GM12875 (cell line): ENCODE data around the gene AGAP3.

Experiments used
- H3K4me3 ChIP-seq: one replicate; pipeline ENCODE4 v1.5.1; 2011; ENCODE audit warnings: low read depth, low read length, control low read depth
- TF ChIP-seq, protein P1 (sequence below): IDR thresholded peaks from 2 replicates; pipeline ENCODE4 v1.5.1; 2011; ENCODE audit warnings: low read depth, mild to moderate bottlenecking, control low read depth, inconsistent platforms, low read length, moderate library complexity, borderline replicate concordance; ENCODE audit not compliant: insufficient read depth

The AGAP3 gene

DNA sequence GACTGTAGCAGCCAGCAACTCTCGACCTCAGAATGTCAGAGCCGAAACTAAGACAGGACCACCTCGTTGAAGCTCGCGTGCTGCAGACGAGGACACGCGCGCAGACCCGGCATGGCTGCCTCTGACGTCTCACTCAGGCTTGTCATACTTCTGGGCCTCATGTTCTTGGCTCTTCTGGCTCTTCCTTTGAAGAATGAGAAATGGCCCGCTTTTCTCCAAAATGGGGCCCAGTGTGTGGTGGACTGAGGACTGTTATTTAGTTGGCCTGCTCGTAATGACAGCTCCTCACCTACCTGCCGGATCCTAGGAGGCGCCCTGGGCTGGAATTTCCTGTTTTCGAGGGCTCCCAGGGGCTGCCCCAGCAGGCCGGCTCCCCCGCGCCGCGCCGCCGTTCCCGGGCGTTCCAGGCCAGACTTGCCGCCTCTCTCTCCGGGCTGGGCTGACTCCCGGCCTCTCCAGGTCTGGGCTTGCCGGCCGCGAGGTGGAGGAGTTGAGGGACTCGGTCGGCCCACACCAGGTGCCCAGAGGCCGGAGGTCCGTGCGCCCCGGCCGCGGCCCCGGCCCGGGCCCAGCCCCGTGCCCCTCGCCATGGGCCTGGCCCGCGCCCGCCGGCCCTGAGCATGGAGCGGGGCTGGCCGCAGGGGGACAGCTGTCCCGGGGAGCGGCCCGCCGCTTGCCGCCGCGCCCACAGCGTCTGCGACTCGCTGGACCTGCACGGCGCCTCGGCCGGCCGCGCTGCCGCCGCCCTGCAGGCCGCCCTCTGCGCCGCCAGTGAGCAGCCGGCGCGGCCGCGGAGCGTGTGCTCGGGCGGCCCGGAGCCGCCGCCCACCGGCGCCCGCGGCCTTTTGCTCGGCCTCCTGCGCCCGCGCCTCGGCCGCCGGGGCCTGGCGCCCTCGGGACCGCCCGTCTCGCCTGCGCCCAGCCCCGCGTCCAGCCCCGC, 28.1 kb downstream of the AGAP3 start:
- H3K4me3 ChIP-seq = no peak overlapping the region
- TF ChIP-seq, protein P1, sequence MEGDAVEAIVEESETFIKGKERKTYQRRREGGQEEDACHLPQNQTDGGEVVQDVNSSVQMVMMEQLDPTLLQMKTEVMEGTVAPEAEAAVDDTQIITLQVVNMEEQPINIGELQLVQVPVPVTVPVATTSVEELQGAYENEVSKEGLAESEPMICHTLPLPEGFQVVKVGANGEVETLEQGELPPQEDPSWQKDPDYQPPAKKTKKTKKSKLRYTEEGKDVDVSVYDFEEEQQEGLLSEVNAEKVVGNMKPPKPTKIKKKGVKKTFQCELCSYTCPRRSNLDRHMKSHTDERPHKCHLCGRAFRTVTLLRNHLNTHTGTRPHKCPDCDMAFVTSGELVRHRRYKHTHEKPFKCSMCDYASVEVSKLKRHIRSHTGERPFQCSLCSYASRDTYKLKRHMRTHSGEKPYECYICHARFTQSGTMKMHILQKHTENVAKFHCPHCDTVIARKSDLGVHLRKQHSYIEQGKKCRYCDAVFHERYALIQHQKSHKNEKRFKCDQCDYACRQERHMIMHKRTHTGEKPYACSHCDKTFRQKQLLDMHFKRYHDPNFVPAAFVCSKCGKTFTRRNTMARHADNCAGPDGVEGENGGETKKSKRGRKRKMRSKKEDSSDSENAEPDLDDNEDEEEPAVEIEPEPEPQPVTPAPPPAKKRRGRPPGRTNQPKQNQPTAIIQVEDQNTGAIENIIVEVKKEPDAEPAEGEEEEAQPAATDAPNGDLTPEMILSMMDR = no peak

- TF ChIP-seq, protein P1 = no peak
- no peak overlapping the region for H3K4me3 ChIP-seq
Measured at GRCh38 chr7:151115121-151115835, 29.0 kb downstream of the AGAP3 start.

DNA sequence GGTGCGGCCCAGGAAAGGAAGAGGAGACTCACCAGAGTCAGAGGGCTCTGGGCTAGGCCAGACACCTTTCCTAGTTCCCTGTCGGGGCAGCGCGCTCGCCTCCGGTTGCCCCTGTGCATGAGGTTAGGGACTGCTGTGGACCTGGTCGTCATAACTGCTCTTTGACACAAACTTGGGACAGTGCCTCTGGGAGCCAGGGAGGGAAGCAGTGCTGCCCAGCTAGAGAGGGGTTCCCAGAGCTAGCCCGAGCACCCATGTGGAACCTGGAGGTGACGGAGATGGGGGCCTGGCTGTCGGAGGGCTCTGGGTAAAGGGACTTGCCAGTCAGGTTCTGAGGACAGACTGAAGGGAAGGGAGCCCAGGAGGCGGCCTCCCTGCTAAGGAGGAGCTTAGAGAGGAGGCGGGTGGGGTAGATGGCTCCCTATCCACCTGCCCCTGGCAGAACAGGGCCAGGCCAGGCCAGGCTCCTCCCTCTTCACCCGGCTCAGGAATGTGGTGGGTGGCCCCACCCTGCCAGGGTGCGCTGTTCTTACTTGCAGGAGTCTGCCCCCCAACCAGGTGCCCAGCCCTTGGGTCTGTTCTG, 29.7 kb downstream of the AGAP3 start:
- TF ChIP-seq, protein P1 = no peak
- H3K4me3 ChIP-seq = no peak overlapping the region

DNA sequence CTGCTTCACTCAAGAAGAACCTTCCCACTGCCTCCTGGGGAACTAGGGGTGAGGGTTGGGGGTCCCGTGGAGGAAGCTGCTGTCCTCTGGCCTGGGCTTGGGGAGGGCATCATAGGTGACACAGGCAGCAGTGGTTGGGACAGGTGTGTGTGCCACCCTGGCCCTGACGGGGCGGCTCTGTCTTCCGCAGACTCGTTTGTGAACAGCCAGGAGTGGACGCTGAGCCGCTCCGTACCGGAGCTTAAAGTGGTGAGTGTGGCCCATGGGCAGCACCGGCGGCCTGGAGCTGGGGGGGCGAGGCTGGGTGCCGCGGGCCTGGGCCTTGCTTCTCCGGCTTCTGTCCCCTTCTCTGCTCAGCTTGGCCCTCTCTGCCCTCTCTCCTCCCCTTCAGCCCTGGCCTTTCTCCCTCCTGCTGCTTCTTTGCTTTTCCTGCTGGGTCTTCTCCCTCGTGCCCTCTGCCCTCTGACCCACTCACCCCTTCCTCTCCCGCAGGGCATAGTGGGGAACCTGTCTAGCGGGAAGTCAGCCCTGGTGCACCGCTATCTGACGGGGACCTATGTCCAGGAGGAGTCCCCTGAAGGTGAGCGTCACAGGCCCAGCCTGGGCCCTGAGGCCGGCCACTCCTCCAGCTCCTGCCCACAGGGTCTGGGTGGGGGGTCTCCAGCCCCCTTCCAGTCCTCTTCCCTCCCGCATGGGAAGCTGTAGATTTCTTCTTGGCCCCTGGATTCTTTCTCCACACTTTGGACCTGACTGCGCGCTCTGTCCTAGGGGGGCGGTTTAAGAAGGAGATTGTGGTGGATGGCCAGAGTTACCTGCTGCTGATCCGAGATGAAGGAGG, 30.5 kb downstream of the AGAP3 start:
- TF ChIP-seq, protein P1 = no peak
- no peak overlapping the region for H3K4me3 ChIP-seq

GRCh38 chr7:151117565-151117964, 31.3 kb downstream of the AGAP3 start:
- H3K4me3 ChIP-seq = no peak overlapping the region
- TF ChIP-seq, protein P1 = no peak

DNA sequence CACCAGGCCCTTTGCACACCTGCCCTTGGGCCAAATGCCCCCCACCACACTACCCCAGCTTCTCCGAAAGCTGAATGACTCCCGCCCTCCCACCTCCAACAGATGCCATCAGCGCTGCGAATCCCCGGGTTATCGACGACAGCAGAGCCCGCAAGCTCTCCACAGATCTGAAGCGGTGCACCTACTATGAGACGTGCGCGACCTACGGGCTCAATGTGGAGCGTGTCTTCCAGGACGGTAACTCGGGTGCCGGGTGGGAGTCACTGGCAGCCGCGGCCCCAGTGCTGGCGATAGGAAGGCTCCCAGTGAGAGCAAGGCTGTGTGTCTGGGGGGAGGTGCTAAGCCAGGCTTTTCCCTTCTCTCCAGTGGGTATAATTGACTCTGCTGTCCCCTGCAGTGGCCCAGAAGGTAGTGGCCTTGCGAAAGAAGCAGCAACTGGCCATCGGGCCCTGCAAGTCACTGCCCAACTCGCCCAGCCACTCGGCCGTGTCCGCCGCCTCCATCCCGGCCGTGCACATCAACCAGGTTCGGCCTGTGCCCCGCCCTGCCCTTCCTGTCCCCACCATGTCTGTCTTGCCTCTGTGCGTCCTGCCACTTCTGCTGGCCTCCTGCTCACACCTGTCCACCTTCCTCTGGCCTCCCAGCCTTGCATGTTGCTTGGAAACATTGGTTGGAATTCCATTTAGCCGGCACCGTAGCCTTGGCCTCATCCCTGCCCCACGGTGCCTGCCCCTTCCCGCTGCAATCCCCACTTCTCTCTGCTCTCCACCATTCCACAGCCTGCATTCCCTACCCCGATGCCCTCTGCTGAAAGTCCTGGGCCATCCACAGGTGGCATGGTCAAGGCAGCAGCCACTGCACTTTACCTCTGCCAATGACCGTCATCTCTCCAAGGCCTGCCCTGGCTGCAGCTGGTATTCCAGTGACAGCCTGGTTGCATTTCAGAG, 32.1 kb downstream of the AGAP3 start:
- no peak overlapping the region for H3K4me3 ChIP-seq
- TF ChIP-seq, protein P1 = no peak
